Activated CD4-positive, CD25-positive, alpha-beta regulatory T cell treated with anti-CD3 and anti-CD28 coated beads, Interleukin-2, amount 50 U/mL, for 16 hours (primary cell): ENCODE results near the gene BDP1.
"Not testable (repeated sequence)": the region's sequence is repeated elsewhere in the genome, so short reads cannot be mapped to it uniquely, and the experiment has no call there.

Source experiments
- DNase-seq: peaks from one replicate; pipeline ENCODE4 v3.0.0-alpha.2; 2020; ENCODE audit warnings: low read depth, low spot score

BDP1 gene

GRCh38 chr5:71564895-71565294 is 109.4 kb downstream of the BDP1 start:
- no peak for DNase-seq

- DNase-seq = no peak
Measured at GRCh38 chr5:71569748-71570509, 114.5 kb downstream of the BDP1 start.

GRCh38 chr5:71571811-71572210 is 116.4 kb downstream of the BDP1 start:
- not testable (repeated sequence) for DNase-seq

GRCh38 chr5:71573591-71573990 is 118.1 kb downstream of the BDP1 start:
- DNase-seq = no peak

- DNase-seq = not testable (repeated sequence)
Measured at GRCh38 chr5:71575588-71575987, 120.1 kb downstream of the BDP1 start.

- DNase-seq = no peak
Measured at GRCh38 chr5:71576241-71576640, 120.8 kb downstream of the BDP1 start.

- not testable (repeated sequence) for DNase-seq
Measured at GRCh38 chr5:71577839-71578238, 122.4 kb downstream of the BDP1 start.

GRCh38 chr5:71582945-71583584 is 127.6 kb downstream of the BDP1 start:
- no peak for DNase-seq

GRCh38 chr5:71586052-71586940 is 130.8 kb downstream of the BDP1 start:
- DNase-seq = no peak

- peak; percentile 91 for DNase-seq
Measured at GRCh38 chr5:71586941-71587765, 131.7 kb downstream of the BDP1 start, which contains the start of gene MCCC2. Gene MCCC2 (plus strand): TSS chr5:71587340. CDS start chr5:71587426, 86 bp downstream.

- DNase-seq = no peak
Measured at GRCh38 chr5:71587766-71588532, 132.5 kb downstream of the BDP1 start.

- no peak for DNase-seq
Measured at GRCh38 chr5:71588533-71588885, 133.1 kb downstream of the BDP1 start.

- DNase-seq = no peak
Measured at GRCh38 chr5:71589903-71590302, 134.5 kb downstream of the BDP1 start.

GRCh38 chr5:71591100-71591499 is 135.6 kb downstream of the BDP1 start:
- DNase-seq = no peak

GRCh38 chr5:71596169-71596568 is 140.7 kb downstream of the BDP1 start:
- no peak for DNase-seq

- DNase-seq = no peak
Measured at GRCh38 chr5:71597001-71597400, 141.6 kb downstream of the BDP1 start.

- DNase-seq = no peak
Measured at GRCh38 chr5:71600783-71601182, 145.3 kb downstream of the BDP1 start.

GRCh38 chr5:71601222-71602026 is 146.0 kb downstream of the BDP1 start:
- DNase-seq = peak; percentile 61

GRCh38 chr5:71609916-71610315 is 154.5 kb downstream of the BDP1 start:
- not testable (repeated sequence) for DNase-seq

- no peak for DNase-seq
Measured at GRCh38 chr5:71615809-71616208, 160.4 kb downstream of the BDP1 start.
